ENCODE results near the gene TANGO2.
A peak's percentile ranks its signal among the peaks of the same experiment; 100 is the strongest.

The TANGO2 gene

DNA sequence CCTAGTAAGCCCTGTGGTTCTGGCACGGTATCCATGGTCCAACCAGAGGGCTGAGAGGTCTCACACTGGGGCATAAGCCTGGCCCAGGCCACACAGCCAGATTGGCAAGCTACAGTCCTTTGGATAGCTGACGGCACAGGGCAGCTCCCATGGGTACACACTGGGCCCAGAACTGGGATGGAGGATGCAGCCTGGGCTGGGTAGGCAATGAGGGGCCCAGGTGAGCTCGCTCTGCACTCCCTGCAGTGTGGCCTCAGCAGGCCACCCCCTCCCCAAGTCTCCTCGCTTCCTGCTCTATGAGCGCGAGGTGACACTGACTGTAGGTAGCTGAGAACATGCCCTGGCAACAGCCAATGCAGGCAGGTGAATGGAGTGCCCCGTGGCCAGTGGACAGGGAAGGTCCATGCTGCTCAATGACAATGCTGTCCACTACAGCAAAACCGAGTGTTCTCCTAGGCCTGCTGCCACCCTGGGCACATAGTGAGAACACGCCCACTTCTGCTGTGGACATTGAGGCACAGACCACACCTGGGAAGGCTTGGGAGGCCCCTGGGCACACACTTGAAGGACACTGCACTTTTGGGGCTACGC, 8.1 kb upstream of the TANGO2 start:
- TF ChIP-seq, protein P1, sequence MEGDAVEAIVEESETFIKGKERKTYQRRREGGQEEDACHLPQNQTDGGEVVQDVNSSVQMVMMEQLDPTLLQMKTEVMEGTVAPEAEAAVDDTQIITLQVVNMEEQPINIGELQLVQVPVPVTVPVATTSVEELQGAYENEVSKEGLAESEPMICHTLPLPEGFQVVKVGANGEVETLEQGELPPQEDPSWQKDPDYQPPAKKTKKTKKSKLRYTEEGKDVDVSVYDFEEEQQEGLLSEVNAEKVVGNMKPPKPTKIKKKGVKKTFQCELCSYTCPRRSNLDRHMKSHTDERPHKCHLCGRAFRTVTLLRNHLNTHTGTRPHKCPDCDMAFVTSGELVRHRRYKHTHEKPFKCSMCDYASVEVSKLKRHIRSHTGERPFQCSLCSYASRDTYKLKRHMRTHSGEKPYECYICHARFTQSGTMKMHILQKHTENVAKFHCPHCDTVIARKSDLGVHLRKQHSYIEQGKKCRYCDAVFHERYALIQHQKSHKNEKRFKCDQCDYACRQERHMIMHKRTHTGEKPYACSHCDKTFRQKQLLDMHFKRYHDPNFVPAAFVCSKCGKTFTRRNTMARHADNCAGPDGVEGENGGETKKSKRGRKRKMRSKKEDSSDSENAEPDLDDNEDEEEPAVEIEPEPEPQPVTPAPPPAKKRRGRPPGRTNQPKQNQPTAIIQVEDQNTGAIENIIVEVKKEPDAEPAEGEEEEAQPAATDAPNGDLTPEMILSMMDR (IDR thresholded peaks at IDR 0.05; ENCODE audit: low read depth, low read length), result no peak
- no peak for DNase-seq (ENCODE audit: extremely low read depth, low read depth)

DNA sequence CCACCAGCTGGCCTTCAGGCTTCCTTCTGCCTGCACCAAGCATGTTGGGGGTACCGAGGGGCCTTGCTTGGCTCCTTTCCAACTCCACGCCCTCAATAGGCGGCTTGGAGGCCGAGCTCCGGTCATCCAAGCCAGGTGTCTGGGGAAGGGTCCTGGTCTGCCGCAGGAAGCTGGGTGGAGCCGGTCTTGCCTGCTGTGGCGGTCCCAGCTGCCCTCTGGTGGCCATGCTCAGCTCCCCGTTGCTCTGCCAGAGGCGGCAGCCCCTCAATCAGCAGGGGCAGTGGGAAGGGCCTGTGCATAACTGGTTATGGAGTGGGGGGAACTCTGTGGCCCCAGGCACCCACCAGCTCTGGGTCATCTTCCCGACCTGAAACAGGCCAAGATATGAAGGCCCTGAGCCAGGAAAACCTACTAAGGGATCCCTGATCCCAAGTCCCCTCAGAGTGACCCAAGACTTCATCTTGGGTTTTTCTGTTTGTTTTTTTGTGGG, 7.5 kb upstream of the TANGO2 start:
- TF ChIP-seq, protein P1 (IDR thresholded peaks at IDR 0.05; ENCODE audit: low read depth, low read length), result peak; percentile 83
- DNase-seq (ENCODE audit: extremely low read depth, low read depth), result no peak

DNA sequence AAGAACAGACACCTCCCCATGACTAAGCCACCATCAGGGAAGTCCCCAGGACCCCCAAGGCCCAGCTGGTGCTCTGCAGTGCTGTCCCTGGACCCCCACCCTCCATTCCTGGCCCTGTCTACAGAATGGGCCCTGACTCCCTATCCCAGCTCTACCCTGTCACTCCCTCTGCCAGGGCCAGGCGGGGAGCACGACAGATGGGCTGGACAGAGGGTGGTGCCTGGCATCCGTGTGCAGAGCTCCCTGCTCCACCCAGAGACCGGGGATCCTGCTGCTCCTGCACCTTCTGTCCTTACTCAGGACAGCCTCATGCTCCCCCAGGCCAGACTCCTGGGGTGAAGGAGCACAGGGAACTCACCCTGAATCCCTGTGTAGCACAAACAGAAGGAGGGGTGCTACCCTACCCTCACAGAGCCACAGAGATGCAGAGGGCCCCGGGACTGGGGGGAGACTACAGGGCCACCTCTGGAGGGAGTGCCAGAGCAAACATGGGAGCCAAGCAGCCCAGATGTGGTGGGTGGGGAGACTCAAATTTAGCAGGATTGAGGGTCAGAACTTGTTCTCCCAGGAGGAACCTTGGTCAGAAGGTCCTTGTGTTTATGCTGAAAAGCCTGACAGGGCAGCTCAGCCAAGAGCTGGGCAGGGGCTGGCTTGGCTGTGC, 6.3 kb upstream of the TANGO2 start:
- DNase-seq (ENCODE audit: extremely low read depth, low read depth), result no peak
- TF ChIP-seq, protein P1 (IDR thresholded peaks at IDR 0.05; ENCODE audit: low read depth, low read length), result no peak

DNA sequence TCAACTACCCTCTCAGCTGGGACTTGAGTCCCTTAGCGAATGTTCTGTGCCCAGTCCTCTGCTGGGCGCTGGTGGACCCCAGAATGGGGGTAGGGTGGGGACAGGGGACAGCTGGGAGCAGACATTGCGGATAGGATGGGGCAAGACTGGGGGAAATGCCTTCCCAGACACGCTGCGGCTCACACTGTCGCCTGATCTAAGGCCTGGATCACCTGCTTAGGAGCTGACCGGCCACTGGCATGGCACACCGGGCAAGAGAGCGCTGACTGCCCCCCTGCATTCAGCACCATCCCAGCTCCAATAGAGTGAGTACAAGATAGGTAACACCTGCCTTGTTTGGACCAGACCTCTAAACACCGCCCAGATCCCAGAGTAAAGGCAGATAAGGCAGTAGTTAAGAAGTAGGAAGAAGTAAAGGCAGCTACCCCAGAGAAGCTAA, 5.7 kb upstream of the TANGO2 start:
- TF ChIP-seq, protein P1 (IDR thresholded peaks at IDR 0.05; ENCODE audit: low read depth, low read length), result no peak
- no peak for DNase-seq (ENCODE audit: extremely low read depth, low read depth)

DNA sequence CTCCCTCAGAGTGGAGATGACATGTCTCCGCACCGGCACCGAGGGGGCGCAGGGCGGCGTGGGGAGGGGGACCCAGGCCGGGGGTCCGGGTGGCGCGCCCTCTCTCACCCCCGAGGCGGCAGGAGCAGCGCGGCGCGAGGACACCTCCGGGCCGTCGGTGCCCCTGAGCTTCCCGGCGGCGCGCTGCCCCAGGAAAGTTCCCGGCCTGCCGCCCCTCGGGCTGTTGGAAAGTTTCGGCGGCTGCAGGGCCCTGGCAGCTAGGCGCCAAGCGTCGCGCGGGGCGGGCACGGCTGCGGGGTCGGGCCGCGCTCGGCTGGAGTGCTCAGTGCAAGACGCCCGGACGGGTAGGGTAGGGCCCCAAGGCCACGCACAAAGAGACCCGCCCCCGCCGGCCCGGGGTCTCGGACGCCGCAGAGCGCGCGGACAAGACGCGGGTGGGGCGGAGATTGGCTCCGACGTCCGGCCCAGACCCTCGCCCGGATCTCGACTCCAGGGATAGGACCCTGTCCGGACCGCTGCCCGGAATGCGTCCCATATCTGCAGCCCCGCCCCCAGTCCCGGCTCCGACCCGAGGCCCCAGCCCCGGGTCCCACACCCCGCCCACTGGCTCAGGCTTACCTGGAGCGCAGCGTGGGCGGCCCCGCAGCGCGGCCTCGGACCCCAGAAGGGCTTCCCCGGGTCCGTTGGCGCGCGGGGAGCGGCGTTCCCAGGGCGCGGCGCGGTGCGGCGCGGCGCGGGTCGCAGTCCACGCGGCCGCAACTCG, 4.8 kb upstream of the TANGO2 start:
- TF ChIP-seq, protein P1 (IDR thresholded peaks at IDR 0.05; ENCODE audit: low read depth, low read length), result no peak
- no peak for DNase-seq (ENCODE audit: extremely low read depth, low read depth)

DNA sequence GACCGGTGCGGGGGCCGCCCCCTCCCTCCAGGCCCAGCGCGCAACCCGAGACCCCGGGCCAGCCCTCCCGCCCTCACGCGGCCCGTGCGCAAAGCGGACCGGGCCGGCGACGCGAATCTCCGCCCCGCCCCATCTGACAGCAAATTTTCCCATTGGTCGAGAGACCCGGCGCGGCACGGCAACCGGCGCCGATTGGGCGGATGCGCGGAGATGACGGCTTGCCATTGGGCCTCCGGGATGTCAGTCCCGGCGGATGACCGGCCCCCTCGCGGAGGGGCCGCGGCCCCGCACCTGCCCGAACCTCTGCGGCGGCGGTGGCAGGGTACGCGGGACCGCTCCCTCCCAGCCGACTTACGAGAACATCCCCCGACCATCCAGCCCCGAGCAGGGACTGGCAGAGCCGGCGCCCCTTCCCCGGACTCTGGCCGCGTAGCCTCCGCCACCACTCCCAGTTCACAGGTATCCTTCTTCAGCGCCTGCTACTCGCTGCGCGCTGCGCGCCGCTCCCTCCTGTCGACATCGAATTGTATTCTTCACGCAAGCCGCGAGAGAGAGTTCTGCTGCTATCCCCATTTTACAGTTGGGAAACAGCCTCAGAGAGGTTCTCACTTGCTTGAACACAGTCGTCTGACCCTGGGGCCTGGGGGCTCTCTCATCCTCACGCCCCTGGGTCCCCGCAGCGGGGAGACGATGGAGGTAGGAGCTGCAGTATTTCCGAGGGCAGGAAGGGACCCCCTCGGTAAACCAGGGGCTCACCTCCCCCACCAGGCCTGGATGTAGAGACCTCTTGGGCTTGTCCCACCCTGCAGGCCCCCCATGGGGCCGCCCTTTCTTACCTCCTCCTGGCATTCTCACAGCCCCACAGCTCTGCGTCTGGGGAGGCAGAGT, 3.9 kb upstream of the TANGO2 start, which contains the start of gene ARVCF:
Gene ARVCF (minus strand): TSS at position 90 of the 888 bp plus-strand sequence. CDS start 26,029 bp downstream, outside the sequence.
- DNase-seq (ENCODE audit: extremely low read depth, low read depth), result peak; percentile 70
- TF ChIP-seq, protein P1 (IDR thresholded peaks at IDR 0.05; ENCODE audit: low read depth, low read length), result no peak

Measured in AG09319 (cell line).